Right lobe of liver (tissue), 6 donors: ENCODE measurements around the gene ZNF326. TPM values are rescaled to one million over a fixed set of nuclear protein-coding genes. Genes with fewer than 3 reads are reported as not detected.
"Not testable (repeated sequence)": the region's sequence is repeated elsewhere in the genome, so short reads cannot be mapped to it uniquely, and the experiment has no call there.

Experiments used
- ATAC-seq, 4 donors: fragments of 200-7000 bp; cut with Tn5 transposase; one replicate each; pipeline ENCODE4 v1.9.1; 2020; ENCODE audit warnings: mild to moderate bottlenecking in 4 of 4, moderate library complexity in 4 of 4
- DNase-seq, 3 donors: peaks; one replicate each; pipeline ENCODE4 v3.0.0-alpha.2; 2020
- H3K27ac ChIP-seq, 3 donors: fragments of 200-600 bp; one replicate each; pipeline ENCODE4 v1.8.0; 2022
- H3K27me3 ChIP-seq, 2 donors: fragments of 200-600 bp; one replicate each; pipeline ENCODE4 v1.8.0; 2022
- H3K36me3 ChIP-seq, 4 donors: fragments of 200-600 bp; sonication (generic) in 1 of 4; one replicate each; pipeline versions ENCODE4 v1.5.1 to v1.8.0; 2017 to 2022; ENCODE audit warnings: control low read depth in 1 of 4
- H3K4me1 ChIP-seq, 4 donors: fragments of 200-600 bp; sonication (generic) in 1 of 4; one replicate each; pipeline versions ENCODE4 v1.5.1 to v1.8.0; 2017 to 2022; ENCODE audit warnings: control low read depth in 1 of 4
- H3K4me3 ChIP-seq, 3 donors: fragments of 200-600 bp; one replicate each; pipeline ENCODE4 v1.8.0; 2022
- H3K9me3 ChIP-seq, 4 donors: fragments of 200-600 bp; sonication (generic) in 1 of 4; one replicate each; pipeline versions ENCODE4 v1.5.1 to v1.8.0; 2017 to 2022; ENCODE audit warnings: control low read depth in 1 of 4
- CTCF ChIP-seq, 4 donors: fragments of 200-600 bp in 3 of 4; fragments of 450-650 bp in 1 of 4; IDR thresholded peaks; one replicate each; pipeline versions ENCODE4 v1.5.1 to v1.8.0; 2016 to 2022; ENCODE audit warnings: antibody characterized with exemption in 4 of 4, mild to moderate bottlenecking in 2 of 4
- POLR2A ChIP-seq: fragments of 450-650 bp; IDR thresholded peaks from one replicate; pipeline ENCODE4 v1.6.1; 2017; ENCODE audit warnings: antibody characterized with exemption, mild to moderate bottlenecking
- WGBS: methylation state at CpG from one replicate; pipeline ENCODE4 v1.1.6; 2018; ENCODE audit warnings: low coverage, low lambda C conversion rate; ENCODE audit not compliant: insufficient coverage; ENCODE audit errors: missing lambda C conversion rate; 5-methylcytosine and 5-hydroxymethylcytosine counted together
- intact Hi-C, 2 donors: fragments of 100-400 bp; cut with DNase I; formaldehyde crosslinking; loops; one replicate each; pipeline versions ENCODE4 v1.11.2 to v1.14.1; 2022
- total RNA-seq, 6 experiments: library from RNA; depleted of rRNA in 2 of 6; stranded (reverse); fragments of >200 nt in 2 of 6; fragmentation: NEBNext Ultra II Directional in 3 of 6; extraction: Animal tissue kit (Norgen Biotek cat#: 25700) in 3 of 6; gene quantifications; one replicate each; pipeline versions ENCODE4 v1.1.0 to v1.2.4, GENCODE V29; 2016 to 2023
- donor health status: DM: no; HTN: yes; CAD: no.
- donor health status: DM: no; HTN: no; CAD: no.
- donor health status: DM: no; HTN: no; CAD: no.
- donor health status: DM: no; HTN: yes; CAD: no.
- donor health status: DM: no; HTN: yes; CAD: no.

Gene ZNF326
- total RNA-seq, 6 experiments from 2014 or later: 9.5 to 13.8 (median 10.5) TPM

- H3K27me3 ChIP-seq: no peaks in the 10 kb centered on the region
- peaks cover 0 to 37% (median 10%) of the 10 kb centered on the region in 4 donors for H3K4me1 ChIP-seq
- intact Hi-C loops: no loop called here
- H3K27ac ChIP-seq: peak overlapping the region; percentile 98
- 64% methylated on average over 12 of the region's 16 CpGs for WGBS
- DNase-seq (peak in 1 of 3 donors; percentile 29), ATAC-seq (no peak)
- H3K36me3 ChIP-seq: no peaks in the 10 kb centered on the region
- peak overlapping the region; percentile 81 to 94 (median 92) for H3K4me3 ChIP-seq
- no peaks in the 10 kb centered on the region for H3K9me3 ChIP-seq
- TF ChIP-seq POLR2A: no peak
- no peak for TF ChIP-seq CTCF (IDR thresholded peaks at IDR 0.05)
Observed at GRCh38 chr1:89994231-89994804, 592 bp upstream of the ZNF326 start.

GRCh38 chr1:89995598-89996449 lies 914 bp downstream of the ZNF326 start:
- DNase-seq: no peak
- H3K4me1 ChIP-seq: peaks cover 0 to 38% (median 10%) of the 10 kb centered on the region in 4 donors
- no peaks in the 10 kb centered on the region for H3K36me3 ChIP-seq
- H3K4me3 ChIP-seq: peak overlapping the region; percentile 81 to 94 (median 92)
- intact Hi-C loops: no loop called here
- H3K27ac ChIP-seq: peak overlapping the region; percentile 98
- TF ChIP-seq POLR2A (no peak), CTCF (IDR thresholded peaks at IDR 0.05) (no peak)
- H3K27me3 ChIP-seq: no peaks in the 10 kb centered on the region
- no peaks in the 10 kb centered on the region for H3K9me3 ChIP-seq
- peak in 1 of 4 donors; percentile 53 for ATAC-seq
- under 1% methylated on average over 15 of the region's 15 CpGs for WGBS

GRCh38 chr1:89996450-89997110 lies 1.7 kb downstream of the ZNF326 start:
- DNase-seq: peak in 1 of 3 donors; percentile 64
- 30% methylated on average over 9 of the region's 9 CpGs for WGBS
- H3K27me3 ChIP-seq: no peaks in the 10 kb centered on the region
- peak in 3 of 4 donors; percentile 9 to 28 (median 9) for ATAC-seq
- peak overlapping the region in 2 of 3 donors; percentile 98 for H3K27ac ChIP-seq
- intact Hi-C loops: no loop called here
- H3K9me3 ChIP-seq: no peaks in the 10 kb centered on the region
- TF ChIP-seq CTCF (IDR thresholded peaks at IDR 0.05) (no peak), POLR2A (no peak)
- H3K36me3 ChIP-seq: no peaks in the 10 kb centered on the region
- peaks cover 0 to 38% (median 10%) of the 10 kb centered on the region in 4 donors for H3K4me1 ChIP-seq
- peak overlapping the region; percentile 81 to 94 (median 92) for H3K4me3 ChIP-seq

- WGBS: 83% methylated on average over 4 of the region's 4 CpGs
- intact Hi-C loops, H3K27me3 ChIP-seq, ATAC-seq, DNase-seq, H3K9me3 ChIP-seq, H3K36me3 ChIP-seq, H3K4me3 ChIP-seq: not testable (repeated sequence)
- H3K27ac ChIP-seq: peak overlapping the region in 1 of 3 donors; percentile 98
- H3K4me1 ChIP-seq: peaks cover 0 to 40% (median 10%) of the 10 kb centered on the region in 4 donors
Observed at GRCh38 chr1:89997152-89997551, 2.2 kb downstream of the ZNF326 start.
